HG03064 (cell line): ENCODE measurements around the gene CCNJL.
"Not testable (repeated sequence)": the region's sequence is repeated elsewhere in the genome, so short reads cannot be mapped to it uniquely, and the experiment has no call there.

Experiments used
- ATAC-seq: cut with Tn5 transposase; IDR thresholded peaks from one replicate; pipeline ENCODE4 v1.9.1; 2021; ENCODE audit warnings: low read depth; ENCODE audit not compliant: unreplicated experiment

The CCNJL gene

GRCh38 chr5:160266752-160267345, 45.5 kb downstream of the CCNJL start:
- no peak for ATAC-seq

GRCh38 chr5:160266044-160266443, 46.3 kb downstream of the CCNJL start:
- no peak for ATAC-seq

- no peak for ATAC-seq
Observed at GRCh38 chr5:160263326-160263855, 49.0 kb downstream of the CCNJL start.

- ATAC-seq = no peak
Observed at GRCh38 chr5:160262151-160263074, 50.0 kb downstream of the CCNJL start.

GRCh38 chr5:160260881-160261815, 51.2 kb downstream of the CCNJL start:
- peak; percentile 54 for ATAC-seq

GRCh38 chr5:160260006-160260775, 52.2 kb downstream of the CCNJL start:
- ATAC-seq = no peak

GRCh38 chr5:160259341-160259740, 53.0 kb downstream of the CCNJL start:
- no peak for ATAC-seq

GRCh38 chr5:160254706-160255105, 57.7 kb downstream of the CCNJL start:
- no peak for ATAC-seq

GRCh38 chr5:160253441-160253840, 58.9 kb downstream of the CCNJL start:
- ATAC-seq = no peak

GRCh38 chr5:160252916-160253315, 59.4 kb downstream of the CCNJL start:
- ATAC-seq = no peak

- ATAC-seq = no peak
Observed at GRCh38 chr5:160251406-160252155, 60.8 kb downstream of the CCNJL start.

GRCh38 chr5:160250826-160251225, 61.5 kb downstream of the CCNJL start:
- no peak for ATAC-seq

GRCh38 chr5:160250226-160250625, 62.1 kb downstream of the CCNJL start:
- ATAC-seq = no peak

GRCh38 chr5:160249570-160249969, 62.8 kb downstream of the CCNJL start:
- not testable (repeated sequence) for ATAC-seq

- ATAC-seq = no peak
Observed at GRCh38 chr5:160245506-160246086, 66.8 kb downstream of the CCNJL start.

- ATAC-seq = no peak
Observed at GRCh38 chr5:160242145-160242544, 70.2 kb downstream of the CCNJL start.

GRCh38 chr5:160240350-160240749, 72.0 kb downstream of the CCNJL start:
- no peak for ATAC-seq

- no peak for ATAC-seq
Observed at GRCh38 chr5:160237571-160238093, 74.7 kb downstream of the CCNJL start.

GRCh38 chr5:160235731-160236130, 76.6 kb downstream of the CCNJL start:
- no peak for ATAC-seq
